Kasumi-1 (cell line): ENCODE results near the gene STAC3.

Source experiments
- DNase-seq, 2 experiments: peaks; one replicate each; lab custom pipeline; 2025; lab: John Stamatoyannopoulos, UW

Gene STAC3

DNA sequence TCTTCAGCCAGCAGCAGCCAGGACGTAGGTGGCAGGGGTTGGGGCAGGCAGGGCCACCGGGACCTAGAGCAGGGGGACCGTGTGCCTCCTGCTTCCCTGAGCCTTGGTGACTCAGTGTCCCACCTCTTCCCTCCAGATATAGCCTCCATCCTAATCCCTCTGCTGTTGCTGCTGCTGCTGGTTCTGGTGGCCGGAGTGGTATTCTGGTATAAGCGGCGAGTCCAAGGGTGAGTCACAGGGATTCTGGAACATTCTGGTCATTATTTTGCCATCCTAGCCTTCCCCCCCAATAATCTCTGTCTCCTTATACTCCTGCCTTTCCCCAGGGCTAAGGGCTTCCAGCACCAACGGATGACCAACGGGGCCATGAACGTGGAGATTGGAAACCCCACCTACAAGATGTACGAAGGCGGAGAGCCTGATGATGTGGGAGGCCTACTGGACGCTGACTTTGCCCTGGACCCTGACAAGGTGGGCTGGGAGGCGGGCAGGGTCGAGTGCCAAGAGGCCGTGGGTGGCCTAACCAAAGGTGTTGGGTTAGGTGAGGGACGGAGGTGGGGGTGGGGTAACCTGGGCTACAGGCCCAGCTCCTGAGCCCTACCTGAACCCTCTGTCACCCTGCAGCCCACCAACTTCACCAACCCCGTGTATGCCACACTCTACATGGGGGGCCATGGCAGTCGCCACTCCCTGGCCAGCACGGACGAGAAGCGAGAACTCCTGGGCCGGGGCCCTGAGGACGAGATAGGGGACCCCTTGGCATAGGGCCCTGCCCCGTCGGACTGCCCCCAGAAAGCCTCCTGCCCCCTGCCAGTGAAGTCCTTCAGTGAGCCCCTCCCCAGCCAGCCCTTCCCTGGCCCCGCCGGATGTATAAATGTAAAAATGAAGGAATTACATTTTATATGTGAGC is 38.9 kb downstream of the STAC3 start:
- DNase-seq: no peak

- no peak for DNase-seq
Observed at GRCh38 chr12:57210926-57211692, 39.9 kb downstream of the STAC3 start.

DNA sequence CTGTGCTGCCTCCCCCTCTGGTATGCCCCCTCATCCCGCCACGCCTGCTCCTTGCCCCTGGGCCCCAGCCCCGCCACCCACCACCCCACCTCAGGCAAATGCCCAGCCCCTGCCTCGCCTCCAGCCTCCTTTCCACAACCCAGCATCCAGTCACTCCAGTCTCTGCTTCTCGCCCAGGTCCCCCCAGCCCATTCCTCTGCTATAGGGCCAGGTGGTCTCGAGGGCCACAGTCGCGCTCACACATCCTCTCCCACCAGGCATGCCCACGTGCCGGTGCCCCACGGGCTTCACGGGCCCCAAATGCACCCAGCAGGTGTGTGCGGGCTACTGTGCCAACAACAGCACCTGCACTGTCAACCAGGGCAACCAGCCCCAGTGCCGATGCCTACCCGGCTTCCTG is 40.5 kb downstream of the STAC3 start:
- DNase-seq: no peak

DNA sequence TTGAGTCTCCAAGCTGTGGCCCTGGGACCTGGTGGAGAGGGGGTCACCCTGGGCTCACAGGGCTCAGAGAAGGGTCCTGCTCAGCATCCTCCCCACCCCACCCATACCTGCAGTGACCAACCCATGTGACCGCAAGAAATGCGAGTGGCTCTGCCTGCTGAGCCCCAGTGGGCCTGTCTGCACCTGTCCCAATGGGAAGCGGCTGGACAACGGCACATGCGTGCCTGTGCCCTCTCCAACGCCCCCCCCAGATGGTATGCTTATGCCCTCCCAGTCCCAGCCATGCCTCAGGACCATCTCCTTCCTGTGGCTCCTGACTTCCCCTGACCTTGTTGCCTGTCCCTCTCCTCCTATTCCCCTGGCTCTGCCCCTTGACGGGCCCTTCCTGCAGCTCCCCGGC is 41.1 kb downstream of the STAC3 start:
- DNase-seq: no peak

- DNase-seq: no peak
Observed at GRCh38 chr12:57208631-57209282, 42.2 kb downstream of the STAC3 start.

DNA sequence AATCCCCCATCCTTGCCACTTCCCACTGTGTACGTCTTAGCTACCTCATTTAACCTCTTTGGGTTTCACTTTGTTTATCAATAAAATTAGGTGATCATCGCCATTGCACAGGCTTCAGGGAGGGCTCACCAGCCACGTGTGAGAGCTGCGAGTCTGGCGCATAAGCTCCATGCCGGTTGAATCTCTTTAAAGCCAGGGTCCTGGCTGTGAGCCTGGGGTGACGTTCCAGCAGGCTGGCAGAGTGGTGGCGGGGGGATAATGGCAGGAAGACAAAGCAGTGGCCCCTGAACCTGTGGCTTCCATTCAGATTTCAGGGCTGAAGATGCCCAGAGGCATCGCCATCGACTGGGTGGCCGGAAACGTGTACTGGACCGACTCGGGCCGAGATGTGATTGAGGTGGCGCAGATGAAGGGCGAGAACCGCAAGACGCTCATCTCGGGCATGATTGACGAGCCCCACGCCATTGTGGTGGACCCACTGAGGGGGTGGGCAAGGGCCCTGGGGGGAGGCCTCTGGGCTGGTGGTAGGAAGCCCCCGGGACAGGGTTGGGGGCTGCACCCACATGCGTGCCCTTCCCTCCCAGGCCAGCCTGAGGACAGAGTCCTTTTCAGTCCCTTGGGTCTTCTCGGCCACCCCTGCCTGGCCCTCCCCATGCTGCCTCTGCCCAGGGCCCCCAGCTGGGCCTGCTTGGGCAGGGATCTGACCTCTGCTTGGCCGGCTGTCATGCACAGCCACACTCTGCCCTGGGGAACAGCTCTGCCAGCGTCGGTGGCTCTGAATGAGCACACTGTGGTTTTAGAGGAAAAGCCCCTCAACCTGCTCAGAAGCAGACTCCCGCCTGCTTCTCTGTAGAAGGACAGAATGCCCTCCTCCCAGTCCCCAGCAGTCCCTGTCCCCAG is 43.0 kb downstream of the STAC3 start:
- no peak for DNase-seq

DNA sequence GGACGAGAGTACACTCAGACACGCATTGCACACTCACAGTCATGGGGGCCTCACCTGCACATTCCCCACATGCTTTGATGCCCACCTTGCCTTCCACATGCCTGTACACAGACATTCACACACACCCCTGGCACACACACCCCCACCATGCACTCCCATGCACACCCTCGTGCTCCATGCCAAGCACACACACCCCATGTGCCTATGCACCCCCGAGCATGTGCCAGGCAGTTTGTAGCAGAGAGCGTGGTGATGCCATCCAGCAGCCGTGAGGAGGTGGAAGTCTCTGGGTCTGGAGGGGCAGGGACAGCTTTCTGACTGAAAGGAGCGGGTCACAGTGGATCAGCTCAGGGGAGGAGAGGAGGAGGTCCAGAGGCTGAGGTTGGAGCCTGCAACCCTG is 45.1 kb downstream of the STAC3 start:
- no peak for DNase-seq

DNA sequence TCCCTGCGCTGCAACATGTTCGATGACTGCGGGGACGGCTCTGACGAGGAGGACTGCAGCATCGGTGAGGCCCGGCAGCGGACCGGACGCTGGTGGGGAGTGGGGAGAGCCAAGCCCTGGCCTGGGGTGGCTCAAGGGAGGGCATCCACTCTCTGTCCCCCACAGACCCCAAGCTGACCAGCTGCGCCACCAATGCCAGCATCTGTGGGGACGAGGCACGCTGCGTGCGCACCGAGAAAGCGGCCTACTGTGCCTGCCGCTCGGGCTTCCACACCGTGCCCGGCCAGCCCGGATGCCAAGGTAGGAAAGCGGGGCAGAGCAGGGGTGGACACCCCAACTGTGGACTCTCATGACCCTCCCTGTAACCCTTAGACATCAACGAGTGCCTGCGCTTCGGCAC is 45.8 kb downstream of the STAC3 start:
- DNase-seq: no peak

DNA sequence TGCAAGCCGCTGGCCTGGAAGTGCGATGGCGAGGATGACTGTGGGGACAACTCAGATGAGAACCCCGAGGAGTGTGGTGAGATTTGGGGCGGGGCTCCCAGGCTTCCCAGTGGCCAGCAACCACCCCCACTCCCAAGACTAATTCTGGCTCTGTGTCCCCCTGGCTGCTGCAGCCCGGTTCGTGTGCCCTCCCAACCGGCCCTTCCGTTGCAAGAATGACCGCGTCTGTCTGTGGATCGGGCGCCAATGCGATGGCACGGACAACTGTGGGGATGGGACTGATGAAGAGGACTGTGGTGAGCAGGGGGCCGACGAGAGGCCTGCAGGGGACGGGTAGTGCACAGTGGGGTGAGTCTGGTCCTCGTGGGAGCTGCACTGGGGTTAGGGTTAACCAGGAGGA is 46.5 kb downstream of the STAC3 start:
- DNase-seq: no peak

DNA sequence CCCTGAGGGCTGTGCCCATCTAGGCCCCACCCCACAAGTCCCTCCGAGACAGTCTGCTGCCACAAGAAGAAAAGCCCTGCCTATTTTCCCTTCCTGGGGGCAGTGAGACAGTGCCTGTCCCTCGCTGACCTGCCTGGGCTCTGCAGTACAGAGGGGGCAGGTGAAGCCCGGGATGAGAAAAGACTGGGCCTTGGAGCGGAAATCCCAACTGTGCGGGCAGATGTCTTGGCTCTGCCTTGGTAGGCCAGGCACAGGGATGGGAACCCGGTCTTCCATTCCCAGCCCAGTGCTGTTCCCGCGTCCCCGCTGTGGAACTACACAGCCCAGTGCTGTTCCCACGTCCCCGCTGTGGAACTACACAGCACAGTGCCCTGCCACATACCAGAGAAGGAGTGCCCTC is 47.2 kb downstream of the STAC3 start:
- DNase-seq: no peak

GRCh38 chr12:57203201-57203600 is 47.8 kb downstream of the STAC3 start:
- no peak for DNase-seq

DNA sequence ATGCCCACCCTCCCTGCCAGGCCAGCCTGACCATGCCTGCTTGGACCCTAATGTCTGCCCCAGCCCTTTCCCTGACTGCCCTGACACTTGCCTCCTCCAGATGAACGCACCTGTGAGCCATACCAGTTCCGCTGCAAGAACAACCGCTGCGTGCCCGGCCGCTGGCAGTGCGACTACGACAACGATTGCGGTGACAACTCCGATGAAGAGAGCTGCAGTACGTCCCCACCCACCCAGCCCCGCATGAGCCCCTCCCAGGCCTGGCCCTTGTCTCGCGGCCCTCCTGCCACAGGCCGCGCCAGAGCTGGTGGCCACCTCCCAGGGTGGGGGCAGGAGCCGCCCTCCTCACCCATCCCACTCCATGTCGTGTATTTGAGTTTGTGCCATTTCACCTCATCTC is 48.7 kb downstream of the STAC3 start:
- DNase-seq: no peak

GRCh38 chr12:57201631-57202030 is 49.4 kb downstream of the STAC3 start:
- DNase-seq: no peak

GRCh38 chr12:57201219-57201618 is 49.8 kb downstream of the STAC3 start:
- no peak for DNase-seq

DNA sequence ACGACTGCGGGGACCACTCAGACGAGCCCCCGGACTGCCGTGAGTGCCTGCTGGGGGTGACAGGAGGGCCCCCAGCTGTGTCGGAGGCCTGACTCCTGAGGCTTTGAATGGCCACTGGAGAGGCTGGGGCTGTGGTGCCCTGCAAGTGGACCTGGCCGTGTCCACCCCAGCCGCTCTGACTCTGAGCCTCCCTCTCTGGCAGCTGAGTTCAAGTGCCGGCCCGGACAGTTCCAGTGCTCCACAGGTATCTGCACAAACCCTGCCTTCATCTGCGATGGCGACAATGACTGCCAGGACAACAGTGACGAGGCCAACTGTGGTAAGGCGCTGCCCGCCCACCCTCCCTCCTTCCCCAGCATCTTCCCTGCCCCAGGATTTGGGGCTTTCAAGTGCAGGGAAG is 50.5 kb downstream of the STAC3 start:
- DNase-seq: no peak

GRCh38 chr12:57199191-57199590 is 51.8 kb downstream of the STAC3 start:
- no peak for DNase-seq

DNA sequence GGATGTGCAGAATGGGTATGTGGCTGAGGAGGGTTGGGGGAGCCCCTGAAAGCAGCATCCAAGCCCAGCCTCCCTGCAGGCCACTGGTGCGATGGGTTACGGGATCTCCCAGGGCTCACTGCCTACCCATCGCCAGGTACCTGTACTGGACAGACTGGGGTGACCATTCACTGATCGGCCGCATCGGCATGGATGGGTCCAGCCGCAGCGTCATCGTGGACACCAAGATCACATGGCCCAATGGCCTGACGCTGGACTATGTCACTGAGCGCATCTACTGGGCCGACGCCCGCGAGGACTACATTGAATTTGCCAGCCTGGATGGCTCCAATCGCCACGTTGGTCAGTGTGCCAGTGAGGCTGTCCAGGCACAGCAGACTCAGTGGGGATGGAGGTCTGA is 52.7 kb downstream of the STAC3 start:
- DNase-seq: no peak

- no peak for DNase-seq
Observed at GRCh38 chr12:57196956-57197355, 54.0 kb downstream of the STAC3 start.

DNA sequence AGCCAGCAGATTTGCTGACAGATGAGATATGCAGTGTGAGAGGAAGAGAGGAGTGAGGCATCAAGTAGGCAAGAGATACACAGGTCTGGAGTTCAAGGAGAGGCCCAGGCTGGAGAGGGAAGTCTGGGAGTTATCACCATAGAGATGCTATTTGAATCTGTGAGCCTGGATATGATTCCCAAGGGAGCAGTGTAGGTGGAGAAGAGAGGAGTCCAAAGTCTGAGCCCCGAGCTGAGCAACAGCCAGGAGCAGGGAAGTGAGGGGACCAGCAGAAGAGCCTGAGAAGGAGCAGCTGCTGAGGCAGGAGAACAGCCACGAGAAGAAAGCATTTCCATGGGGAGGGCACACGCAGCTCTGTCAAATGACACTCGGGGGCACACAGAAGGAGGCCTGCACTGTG is 54.5 kb downstream of the STAC3 start:
- no peak for DNase-seq

DNA sequence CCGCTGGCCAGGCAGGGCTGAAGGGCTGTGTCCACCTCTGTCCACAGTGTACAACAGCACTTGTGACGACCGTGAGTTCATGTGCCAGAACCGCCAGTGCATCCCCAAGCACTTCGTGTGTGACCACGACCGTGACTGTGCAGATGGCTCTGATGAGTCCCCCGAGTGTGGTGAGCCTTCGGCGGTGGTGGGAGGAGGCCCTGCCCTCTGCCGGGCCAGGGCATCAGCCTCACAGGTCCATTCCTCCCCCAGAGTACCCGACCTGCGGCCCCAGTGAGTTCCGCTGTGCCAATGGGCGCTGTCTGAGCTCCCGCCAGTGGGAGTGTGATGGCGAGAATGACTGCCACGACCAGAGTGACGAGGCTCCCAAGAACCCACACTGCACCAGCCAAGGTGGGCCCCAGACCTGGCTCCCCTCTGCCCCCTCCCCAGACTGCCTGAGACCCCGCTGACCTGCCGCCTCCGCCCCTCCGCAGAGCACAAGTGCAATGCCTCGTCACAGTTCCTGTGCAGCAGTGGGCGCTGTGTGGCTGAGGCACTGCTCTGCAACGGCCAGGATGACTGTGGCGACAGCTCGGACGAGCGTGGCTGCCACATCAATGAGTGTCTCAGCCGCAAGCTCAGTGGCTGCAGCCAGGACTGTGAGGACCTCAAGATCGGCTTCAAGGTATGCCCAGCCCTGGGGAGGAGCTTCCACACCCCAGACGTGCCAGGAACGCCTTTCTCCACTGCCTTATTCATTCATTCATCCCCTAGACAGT is 55.2 kb downstream of the STAC3 start:
- peak in 1 of 2 experiments; percentile 43 for DNase-seq

DNA sequence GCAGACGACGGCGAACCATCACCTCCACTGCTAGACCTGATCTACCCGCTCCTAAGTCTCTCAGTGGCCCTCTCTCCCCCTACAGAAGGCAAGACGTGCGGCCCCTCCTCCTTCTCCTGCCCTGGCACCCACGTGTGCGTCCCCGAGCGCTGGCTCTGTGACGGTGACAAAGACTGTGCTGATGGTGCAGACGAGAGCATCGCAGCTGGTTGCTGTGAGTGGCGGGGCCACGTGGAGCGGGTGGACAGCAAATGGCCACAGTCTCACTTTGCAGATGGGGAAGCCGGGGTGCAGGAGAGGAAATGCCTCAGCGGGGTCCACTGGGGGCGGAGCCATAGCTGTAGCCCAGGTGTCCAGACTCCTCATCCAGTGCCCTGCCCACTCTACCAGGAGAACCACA is 55.8 kb downstream of the STAC3 start:
- DNase-seq: no peak
